Measurements from ENCODE around the gene SEC14L2.

GRCh38 chr22:30432096-30432495 lies 35.3 kb downstream of the SEC14L2 start:
- TF ChIP-seq CTCF (IDR thresholded peaks at IDR 0.05; ENCODE audit: low read length): no peak
- TF ChIP-seq EZH2 (IDR thresholded peaks at IDR 0.05; ENCODE audit: borderline replicate concordance, low read length): no peak
